Jurkat, Clone E6-1 (cell line): Measurements from ENCODE around the gene TSPAN13. TPM values are rescaled to one million over a fixed set of nuclear protein-coding genes. Genes with fewer than 3 reads are reported as not detected.

Source experiments
- DNase-seq: peaks from one replicate; pipeline ENCODE4 v3.0.0-alpha.2; 2011; ENCODE audit warnings: low read depth, low spot score
- H3K4me3 ChIP-seq: 2 replicates; pipeline ENCODE4 v1.5.1; 2011; ENCODE audit warnings: mild to moderate bottlenecking, low read length, control low read depth, moderate library complexity
- polyA plus RNA-seq: library from polyadenylated mRNA; unstranded; fragments of >200 nt; gene quantifications from one replicate; pipeline ENCODE4 v1.2.1, GENCODE V29; 2012; ENCODE audit warnings: missing spikeins; ENCODE audit not compliant: insufficient read length, insufficient read depth

Gene TSPAN13
- polyA plus RNA-seq, result 23.2 TPM

DNA sequence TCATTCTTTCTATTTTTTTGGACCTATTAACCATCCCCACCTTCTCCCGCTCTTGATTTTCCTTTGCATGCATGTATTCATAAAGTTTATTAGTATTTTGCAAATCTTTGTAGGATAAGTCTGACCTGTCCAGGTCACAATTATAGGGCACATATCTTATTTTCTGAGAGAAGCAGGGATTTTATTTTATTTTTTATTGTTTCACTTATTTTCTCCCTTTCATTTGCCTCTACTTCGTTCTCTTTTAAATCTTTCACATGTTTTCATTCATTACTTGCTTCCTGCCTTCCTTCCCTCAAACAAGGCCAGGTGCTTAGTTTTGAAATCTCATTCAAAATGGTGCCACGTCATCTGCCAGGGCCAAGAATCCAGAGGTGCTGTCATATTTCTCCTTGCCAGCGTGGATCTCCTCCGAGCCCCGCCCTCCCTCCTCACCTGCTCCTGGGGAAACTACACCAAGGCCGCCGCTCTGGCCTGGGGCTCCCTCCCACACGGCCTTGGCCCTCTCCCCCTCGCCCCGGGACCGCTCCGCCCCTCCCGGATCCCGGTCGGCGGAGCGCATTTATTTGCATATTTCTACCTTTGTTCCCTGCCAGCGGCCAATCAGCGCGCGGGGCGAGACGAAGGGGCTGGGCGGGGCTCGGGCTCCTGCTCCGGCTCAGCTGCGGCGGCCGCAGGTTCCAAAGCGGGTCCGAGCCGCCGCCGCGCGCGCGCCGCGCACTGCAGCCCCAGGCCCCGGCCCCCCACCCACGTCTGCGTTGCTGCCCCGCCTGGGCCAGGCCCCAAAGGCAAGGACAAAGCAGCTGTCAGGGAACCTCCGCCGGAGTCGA, at the start of gene TSPAN13:
Gene TSPAN13 (plus strand): TSS at position 654 of the 830 bp plus-strand sequence. CDS start 213 bp downstream, outside the sequence.
- DNase-seq, result peak; percentile 64
- H3K4me3 ChIP-seq, result peak within 1 kb of the TSS; percentile 69

DNA sequence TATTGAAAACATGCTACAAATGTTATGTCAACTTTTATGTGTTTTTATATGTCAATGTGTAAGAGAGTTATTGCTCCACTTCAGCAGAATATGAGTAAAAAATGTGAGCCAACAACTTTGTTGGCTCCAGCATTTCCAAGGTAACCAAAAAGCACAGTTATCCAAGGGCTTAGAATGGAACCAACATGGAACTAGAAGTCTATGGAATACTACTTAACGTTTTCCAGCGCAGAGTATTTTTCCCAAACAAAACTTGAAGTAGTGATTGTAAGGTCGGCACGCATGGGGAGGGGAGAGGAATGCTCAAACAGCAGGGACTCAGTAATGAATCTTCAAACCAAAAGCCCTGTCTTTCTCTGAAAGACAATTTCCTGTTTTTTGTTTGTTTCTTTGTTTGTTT, 45.0 kb upstream of the TSPAN13 start:
- DNase-seq, result no peak
- H3K4me3 ChIP-seq, result no peak overlapping the region

- H3K4me3 ChIP-seq, result no peak overlapping the region
- DNase-seq, result no peak
These were observed 44.6 kb upstream of the TSPAN13 start for GRCh38 chr7:16708980-16709379.

GRCh38 chr7:16710651-16711050, 42.9 kb upstream of the TSPAN13 start:
- DNase-seq, result no peak
- H3K4me3 ChIP-seq, result no peak overlapping the region

DNA sequence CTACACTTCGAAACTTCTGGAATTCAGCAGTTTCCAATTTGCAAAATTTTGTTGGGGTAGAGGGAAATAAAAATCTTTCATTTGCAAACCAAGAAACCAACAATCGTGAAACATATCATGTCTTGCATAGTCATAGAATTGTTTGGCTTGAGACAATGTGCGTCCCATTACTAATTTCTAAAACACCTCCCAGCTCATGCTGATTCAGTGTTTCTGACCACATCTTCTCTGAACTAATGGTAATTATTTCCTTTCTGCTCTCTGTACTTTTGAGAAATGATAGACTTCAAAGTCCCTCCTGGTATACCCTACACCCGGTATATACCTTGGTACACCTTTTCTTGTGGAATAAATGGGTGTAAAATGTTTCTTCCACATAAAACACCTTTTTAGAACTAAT, 41.8 kb upstream of the TSPAN13 start:
- no peak overlapping the region for H3K4me3 ChIP-seq
- no peak for DNase-seq

- no peak for DNase-seq
- H3K4me3 ChIP-seq, result no peak overlapping the region
These were observed 40.6 kb upstream of the TSPAN13 start for GRCh38 chr7:16712916-16713315.

DNA sequence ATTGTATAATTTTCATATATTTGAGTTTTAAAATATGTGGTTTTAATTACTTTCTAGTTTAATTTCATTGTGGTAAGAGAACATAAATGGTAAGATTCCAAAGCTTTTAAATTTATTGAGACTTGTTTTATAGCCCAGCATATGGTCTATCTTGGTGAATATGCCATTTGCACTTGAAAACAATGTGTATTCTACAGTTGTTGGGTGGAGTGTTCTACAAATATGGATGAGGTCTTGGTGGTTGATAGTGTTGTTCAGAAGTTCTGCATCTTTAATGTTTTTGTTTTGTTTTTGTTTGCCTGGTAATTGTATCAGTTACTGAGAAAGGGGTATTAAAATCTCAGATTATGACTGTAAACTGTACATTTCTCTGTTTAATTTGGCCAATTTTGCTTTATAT, 37.6 kb upstream of the TSPAN13 start:
- H3K4me3 ChIP-seq, result no peak overlapping the region
- DNase-seq, result no peak

- no peak for DNase-seq
- H3K4me3 ChIP-seq, result no peak overlapping the region
These were observed 35.4 kb upstream of the TSPAN13 start for GRCh38 chr7:16718111-16718656.

- H3K4me3 ChIP-seq, result no peak overlapping the region
- DNase-seq, result no peak
These were observed 33.9 kb upstream of the TSPAN13 start for GRCh38 chr7:16719699-16720098.

GRCh38 chr7:16721541-16721940, 32.0 kb upstream of the TSPAN13 start:
- no peak overlapping the region for H3K4me3 ChIP-seq
- DNase-seq, result no peak

- H3K4me3 ChIP-seq, result no peak overlapping the region
- DNase-seq, result no peak
These were observed 29.2 kb upstream of the TSPAN13 start for GRCh38 chr7:16724344-16724743.

DNA sequence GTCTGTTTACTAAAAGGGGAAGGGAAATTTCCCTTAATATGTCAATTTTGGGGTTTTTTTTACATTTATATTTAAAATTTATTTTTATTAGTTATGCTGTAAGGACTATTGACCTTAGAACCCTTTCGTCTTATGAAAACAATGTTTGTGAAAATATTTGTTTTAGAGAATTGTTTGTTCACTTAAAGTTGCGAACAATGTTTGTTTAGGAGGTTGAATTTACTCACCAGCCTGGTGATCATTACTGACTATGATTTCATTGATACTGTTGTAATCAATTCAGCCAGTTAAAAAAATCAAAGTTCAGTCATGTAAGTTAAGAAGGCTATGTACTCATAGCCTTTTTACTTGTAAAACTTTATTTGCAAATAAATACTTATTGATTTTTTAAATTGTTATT, 27.4 kb upstream of the TSPAN13 start:
- DNase-seq, result no peak
- no peak overlapping the region for H3K4me3 ChIP-seq

DNA sequence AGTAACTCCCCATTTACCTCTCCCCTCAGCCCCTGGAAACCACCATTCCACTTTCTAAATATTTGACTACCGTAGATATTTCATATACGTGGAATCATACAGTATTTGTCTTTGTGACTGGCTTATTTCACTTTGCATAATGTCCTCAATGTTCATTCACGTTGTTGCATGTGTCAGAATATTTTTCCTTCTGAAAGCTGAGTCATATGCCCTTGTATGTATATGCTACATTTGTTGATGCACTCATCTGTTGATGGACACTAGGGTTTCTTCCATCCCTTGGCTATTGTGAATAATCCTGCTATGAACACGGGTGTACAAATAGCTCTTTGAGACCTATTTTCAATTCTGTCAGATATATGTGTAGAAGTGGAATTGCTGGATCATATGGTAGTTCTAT, 25.8 kb upstream of the TSPAN13 start:
- DNase-seq, result no peak
- no peak overlapping the region for H3K4me3 ChIP-seq

DNA sequence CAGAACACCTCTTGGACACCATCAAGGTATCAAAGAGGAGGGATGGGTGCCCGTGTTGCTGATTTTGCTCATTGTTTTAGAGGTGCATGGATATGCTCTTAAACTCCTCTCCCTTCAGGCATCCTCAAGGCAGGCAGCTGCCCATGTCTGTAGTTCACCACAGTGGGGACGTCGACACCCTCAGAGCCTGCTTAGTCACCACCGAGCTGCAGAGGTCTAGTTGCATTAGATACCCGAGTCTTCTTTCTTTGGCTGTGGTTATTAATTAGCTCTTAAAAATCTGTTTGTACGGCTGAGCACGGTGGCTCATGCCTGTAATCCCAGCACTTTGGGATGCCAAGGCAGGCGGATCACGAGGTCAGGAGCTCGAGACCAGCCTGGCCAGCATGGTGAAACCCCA, 24.7 kb upstream of the TSPAN13 start:
- no peak overlapping the region for H3K4me3 ChIP-seq

GRCh38 chr7:16729541-16729940, 24.0 kb upstream of the TSPAN13 start:
- no peak for DNase-seq
- no peak overlapping the region for H3K4me3 ChIP-seq

More for the DNA sequence above, 24.7 kb upstream of the TSPAN13 start:
- DNase-seq, result no peak

- H3K4me3 ChIP-seq, result no peak overlapping the region
- DNase-seq, result no peak
These were observed 22.6 kb upstream of the TSPAN13 start for GRCh38 chr7:16730937-16731336.

DNA sequence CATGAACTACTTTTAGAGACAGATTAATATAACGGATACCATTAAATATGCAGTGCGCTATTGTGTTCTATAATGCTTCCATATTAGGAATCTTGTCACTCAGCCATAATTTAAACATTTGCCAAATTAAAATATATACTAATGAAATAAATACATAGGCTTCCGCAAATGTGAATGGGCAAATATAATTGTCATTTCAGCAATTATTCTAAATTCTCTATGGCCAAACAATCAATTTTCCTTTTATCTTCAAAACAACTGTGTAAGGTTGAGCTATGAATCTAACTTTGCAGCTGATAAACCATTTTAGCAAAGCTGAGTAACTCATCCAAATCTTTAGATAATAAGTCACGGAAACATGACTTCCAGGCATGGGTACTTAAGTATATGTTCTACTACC, 20.7 kb upstream of the TSPAN13 start:
- no peak for DNase-seq
- no peak overlapping the region for H3K4me3 ChIP-seq

DNA sequence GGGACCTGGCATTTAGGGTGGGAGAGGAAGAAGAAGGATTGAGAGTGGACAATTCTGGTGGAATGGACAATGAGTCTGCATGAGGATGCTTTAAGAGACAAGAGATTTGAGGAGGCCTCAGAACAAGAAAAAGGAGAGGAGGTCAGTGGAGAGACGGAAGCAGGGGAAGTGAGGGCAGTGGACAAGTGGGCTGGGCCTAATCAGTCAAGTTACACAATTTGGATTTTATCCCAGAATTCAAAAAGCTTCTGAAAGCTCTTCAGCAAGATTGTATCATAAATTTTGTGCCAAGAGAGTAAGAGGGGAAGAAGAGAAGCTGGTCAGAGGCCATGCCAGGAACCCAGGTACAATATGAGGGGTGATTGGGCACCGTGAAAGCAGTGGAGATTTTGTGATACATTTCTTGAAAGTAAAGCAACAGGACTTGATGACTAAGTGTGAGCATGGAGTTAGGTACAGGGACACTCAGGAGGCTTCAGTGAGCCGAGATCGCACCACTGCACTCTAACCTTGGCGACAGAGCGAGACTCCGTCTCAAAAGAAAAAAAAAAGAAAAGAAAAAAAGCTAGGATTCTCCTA, 19.3 kb upstream of the TSPAN13 start:
- no peak for DNase-seq
- no peak overlapping the region for H3K4me3 ChIP-seq

- H3K4me3 ChIP-seq, result no peak overlapping the region
- DNase-seq, result no peak
These were observed 18.5 kb upstream of the TSPAN13 start for GRCh38 chr7:16735020-16735419.

DNA sequence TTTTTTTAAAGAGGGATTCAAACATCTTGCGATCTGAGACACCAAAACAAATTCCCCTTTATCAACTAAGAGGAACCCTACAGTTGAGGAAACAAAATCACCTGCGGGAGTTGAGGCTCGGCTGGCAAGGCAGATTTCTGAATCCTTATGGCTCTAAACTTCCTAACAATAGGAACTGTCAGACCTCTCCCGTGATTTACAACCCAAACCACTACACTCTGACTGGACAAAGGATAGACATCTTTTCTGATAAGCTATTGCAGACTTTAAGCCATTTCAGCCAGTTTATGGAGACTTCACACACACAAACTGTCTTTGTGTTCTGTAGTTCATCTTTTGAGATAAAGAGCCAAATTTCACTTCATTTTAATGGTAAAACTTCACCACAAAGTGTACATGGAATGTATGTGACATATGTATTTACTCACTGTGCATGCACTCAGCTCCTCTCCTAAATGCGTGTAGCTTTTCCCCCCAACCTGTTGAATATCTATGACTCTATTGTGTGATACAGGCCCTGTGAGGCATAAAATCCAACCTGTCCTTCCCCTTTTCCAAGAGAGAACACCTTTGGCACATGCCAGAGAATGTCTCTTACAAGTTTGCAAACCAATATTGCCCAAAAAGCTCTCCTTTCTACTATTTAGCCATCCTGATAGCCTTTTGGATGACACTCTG, 15.4 kb upstream of the TSPAN13 start:
- DNase-seq, result no peak

More for the DNA sequence above, 15.4 kb upstream of the TSPAN13 start:
- no peak overlapping the region for H3K4me3 ChIP-seq
